ENCODE results near the gene FAM219A.

GRCh38 chr9:34491596-34491995 is 33.2 kb upstream of the FAM219A start:
- TF ChIP-seq CTCF (IDR thresholded peaks at IDR 0.05) (no peak), POLR2A (IDR thresholded peaks at IDR 0.05) (no peak), POLR2AphosphoS5 (IDR thresholded peaks at IDR 0.05) (no peak)

All from breast epithelium (tissue), 3 donors.